K562 (cell line): ENCODE data around the gene COG2. TPM values are rescaled to one million over a fixed set of nuclear protein-coding genes. Genes with fewer than 3 reads are reported as not detected.

ENCODE experiments used
- ATAC-seq: fragments of 200-7000 bp; cut with Tn5 transposase; 3 replicates; pipeline ENCODE4 v1.9.1; 2020; ENCODE audit warnings: moderate library complexity
- BruUV-seq: library from RNA; stranded (reverse); fragments of 400-500 nt; replicated peaks from 2 replicates; lab custom pipeline; 2021; lab: Mats Ljungman, UMichigan
- CTCF ChIA-PET: fragments of 300-600 bp; formaldehyde crosslinking; extraction: SDS; loops from one replicate; lab custom pipeline; 2021; ENCODE audit warnings: low intra/inter-chr PET ratio; lab: Yijun Ruan, JAX
- POLR2A ChIA-PET: fragments of 300-600, 350-650 bp; sonication (Branson Sonifier 250); formaldehyde crosslinking; extraction: SDS; loops from one replicate; lab custom pipeline; 2021; ENCODE audit warnings: antibody characterized with exemption, inconsistent platforms; lab: Yijun Ruan, JAX
- DNase-seq, 4 experiments: peaks; one replicate each; pipeline versions ENCODE4 v3.0.0 to v3.0.0-alpha.2; 2011 to 2018; ENCODE audit warnings: low spot score in 3 of 4, mixed read lengths in 3 of 4; ENCODE audit errors: extremely low read depth in 1 of 4
- FAIRE-seq: peaks from 2 replicates; lab custom pipeline; 2011; peaks lifted over from hg19 to GRCh38; lab: Jason Lieb, UNC
- H2AFZ ChIP-seq: 2 replicates; pipeline ENCODE4 v1.6.0; 2011; ENCODE audit warnings: low read depth, low read length, control low read depth, inconsistent platforms
- H3K27ac ChIP-seq: fragments of 200-600 bp; 3 replicates; pipeline ENCODE4 v1.8.0; 2011; ENCODE audit warnings: low read depth, mild to moderate bottlenecking, control low read depth, inconsistent platforms, low read length, moderate library complexity, mixed read lengths; ENCODE audit errors: extremely low read depth
- H3K27me3 ChIP-seq, 2 experiments: fragments of 300-600 bp in 1 of 2; 2 replicates in 1 of 2; 3 replicates in 1 of 2; pipeline versions ENCODE4 v1.6.0 to v1.8.0; 2011; ENCODE audit warnings: inconsistent platforms in 2 of 2, low read length in 2 of 2, mild to moderate bottlenecking in 1 of 2, mixed read lengths in 1 of 2, moderate library complexity in 1 of 2; ENCODE audit not compliant: control insufficient read depth in 2 of 2, insufficient read depth in 2 of 2
- H3K36me3 ChIP-seq: fragments of 300-600 bp; 3 replicates; pipeline ENCODE4 v1.8.0; 2011; ENCODE audit warnings: mild to moderate bottlenecking, low read length, inconsistent platforms; ENCODE audit not compliant: control insufficient read depth, insufficient read depth
- H3K4me1 ChIP-seq, 2 experiments: fragments of 200-600 bp in 1 of 2; replicated peaks in 1 of 2; 2 replicates in 1 of 2; 3 replicates in 1 of 2; pipeline versions ENCODE4 v1.5.1 to v1.8.0; 2011; ENCODE audit warnings: inconsistent platforms in 2 of 2, low read length in 2 of 2, mild to moderate bottlenecking in 1 of 2, mixed read lengths in 1 of 2, moderate library complexity in 1 of 2; ENCODE audit not compliant: control insufficient read depth in 2 of 2, insufficient read depth in 2 of 2
- H3K4me2 ChIP-seq: 2 replicates; pipeline ENCODE4 v1.6.1; 2011; ENCODE audit warnings: low read length, control low read depth, inconsistent platforms, mixed read lengths; ENCODE audit not compliant: insufficient read depth
- H3K4me3 ChIP-seq: fragments of 200-600 bp; sonication (generic), shearing (Covaris generic); 2 replicates; pipeline ENCODE4 v1.5.1; 2016; ENCODE audit warnings: control low read depth, inconsistent platforms
- H3K79me2 ChIP-seq: fragments of 200-600 bp; 3 replicates; pipeline ENCODE4 v1.8.0; 2011; ENCODE audit warnings: low read length, inconsistent platforms; ENCODE audit not compliant: control insufficient read depth, insufficient read depth
- H3K9ac ChIP-seq, 2 experiments: 2 replicates each; pipeline versions ENCODE4 v1.6.0 to v1.6.1; 2011; ENCODE audit warnings: low read depth in 2 of 2, low read length in 2 of 2, control low read depth in 1 of 2, inconsistent platforms in 1 of 2, mild to moderate bottlenecking in 1 of 2, mixed read lengths in 1 of 2; ENCODE audit not compliant: insufficient read depth in 1 of 2
- H3K9me1 ChIP-seq: one replicate; pipeline ENCODE4 v1.6.0; 2011; ENCODE audit warnings: inconsistent platforms, mild to moderate bottlenecking, low read length, moderate library complexity; ENCODE audit not compliant: control insufficient read depth, insufficient read depth
- H3K9me3 ChIP-seq: replicated peaks from 2 replicates; pipeline ENCODE4 v1.5.1; 2011; ENCODE audit warnings: low read depth, low read length, inconsistent platforms; ENCODE audit not compliant: control insufficient read depth, insufficient read depth
- H4K20me1 ChIP-seq: replicated peaks from 2 replicates; pipeline ENCODE4 v1.6.1; 2011; ENCODE audit warnings: low read length, inconsistent platforms, mixed read lengths; ENCODE audit not compliant: control insufficient read depth, insufficient read depth
- BRCA1 ChIP-seq, 2 experiments: fragments of 450-650 bp in 1 of 2; sonication (generic) in 1 of 2; formaldehyde crosslinking in 1 of 2; IDR thresholded peaks; 2 replicates each; pipeline versions ENCODE4 v1.5.0 to v1.6.1; 2017 to 2020; ENCODE audit warnings: mild to moderate bottlenecking in 1 of 2, missing genetic modification reagents in 1 of 2
- CBFB ChIP-seq: sonication (generic); formaldehyde crosslinking; IDR thresholded peaks from 2 replicates; pipeline ENCODE4 v1.4.0; 2020; ENCODE audit warnings: mild to moderate bottlenecking, missing genetic modification reagents
- CSDE1 ChIP-seq, 2 experiments: fragments of 450-650 bp; IDR thresholded peaks; 2 replicates each; pipeline ENCODE4 v1.6.1; 2016; ENCODE audit warnings: mild to moderate bottlenecking in 1 of 2
- FOXJ2 ChIP-seq: fragments of 200-800 bp; sonication (Bioruptor generic); IDR thresholded peaks from 2 replicates; pipeline ENCODE4 v1.6.1; 2016; ENCODE audit warnings: missing genetic modification characterization, missing compliant biosample characterization
- NR3C1 ChIP-seq: sonication (generic); formaldehyde crosslinking; IDR thresholded peaks from 2 replicates; pipeline ENCODE4 v1.8.1; 2022; ENCODE audit warnings: missing genetic modification reagents
- NR4A1 ChIP-seq, 2 experiments: fragments of 250-450 bp in 1 of 2; fragments of 450-650 bp in 1 of 2; sonication (Bioruptor Pico) in 1 of 2; IDR thresholded peaks; 2 replicates each; pipeline versions ENCODE4 v1.4.0 to v1.6.1; 2016 to 2020; ENCODE audit warnings: mild to moderate bottlenecking in 2 of 2, missing compliant biosample characterization in 1 of 2, missing genetic modification characterization in 1 of 2, moderate library complexity in 1 of 2
- NUFIP1 ChIP-seq: fragments of 450-650 bp; IDR thresholded peaks from 2 replicates; pipeline ENCODE4 v1.6.1; 2018; ENCODE audit not compliant: partially characterized antibody
- PTRF ChIP-seq: fragments of 450-650 bp; IDR thresholded peaks from 2 replicates; pipeline ENCODE4 v1.6.1; 2016; ENCODE audit warnings: mild to moderate bottlenecking, missing genetic modification characterization, missing compliant biosample characterization
- PYGO2 ChIP-seq: fragments of 450-650 bp; IDR thresholded peaks from 2 replicates; pipeline ENCODE4 v1.6.1; 2016; ENCODE audit warnings: mild to moderate bottlenecking, missing genetic modification characterization, moderate library complexity, missing compliant biosample characterization
- RBBP5 ChIP-seq: fragments of 200-600 bp; sonication (generic); IDR thresholded peaks from 2 replicates; pipeline ENCODE4 v1.6.1; 2012; ENCODE audit warnings: borderline replicate concordance, mild to moderate bottlenecking, low read length, control low read depth, inconsistent platforms; ENCODE audit not compliant: insufficient read depth, poor library complexity, severe bottlenecking
- RFX1 ChIP-seq: fragments of 450-650 bp; IDR thresholded peaks from 2 replicates; pipeline ENCODE4 v1.6.1; 2016; ENCODE audit warnings: mild to moderate bottlenecking, moderate library complexity
- SIN3A ChIP-seq, 2 experiments: fragments of 150-350 bp in 1 of 2; IDR thresholded peaks; 2 replicates each; pipeline ENCODE4 v1.6.1; 2011 to 2016; ENCODE audit warnings: borderline replicate concordance in 2 of 2, low read depth in 2 of 2, low read length in 2 of 2, mild to moderate bottlenecking in 2 of 2, moderate library complexity in 2 of 2; ENCODE audit not compliant: control insufficient read depth in 1 of 2
- SREBF2 ChIP-seq: sonication (generic); formaldehyde crosslinking; IDR thresholded peaks from 2 replicates; pipeline ENCODE4 v1.4.0; 2020; ENCODE audit warnings: mild to moderate bottlenecking, missing genetic modification reagents
- TAF1 ChIP-seq: IDR thresholded peaks from 2 replicates; pipeline ENCODE4 v1.6.1; 2011; ENCODE audit warnings: mild to moderate bottlenecking, low read length, moderate library complexity; ENCODE audit not compliant: insufficient read depth, control insufficient read depth, severe bottlenecking; ENCODE audit errors: extremely low read depth
- ZNF76 ChIP-seq: fragments of 250-450 bp; sonication (Bioruptor Pico); IDR thresholded peaks from 2 replicates; pipeline ENCODE4 v1.4.0; 2020; ENCODE audit warnings: mild to moderate bottlenecking, moderate library complexity, borderline replicate concordance
- WGBS: fragments of 100-300 bp; shearing (Covaris generic); methylation state at CpG from one replicate; pipeline ENCODE4 v1.1.6; 2016; ENCODE audit warnings: low coverage, mixed read lengths; ENCODE audit not compliant: insufficient coverage; ENCODE audit errors: missing lambda C conversion rate; 5-methylcytosine and 5-hydroxymethylcytosine counted together
- in situ Hi-C: fragments of 300-500 bp; cut with MboI; formaldehyde crosslinking; loops from 4 replicates; pipeline ENCODE4 v1.15.0; 2018; ENCODE audit warnings: inconsistent platforms, mixed read lengths
- intact Hi-C: fragments of 100-400 bp; cut with micrococcal nuclease; formaldehyde crosslinking; loops from 2 replicates; pipeline ENCODE4 v1.14.2; 2022
- polyA plus RNA-seq, 8 experiments: library from polyadenylated mRNA; depleted of rRNA in 4 of 8; stranded (reverse) in 5 of 8; unstranded in 3 of 8; fragments of >200 nt; fragmentation: Nextera tagmentation in 2 of 8; fragmentation: Illumina TruSeq in 1 of 8; extraction: Ambion mirVana in 2 of 8; extraction: Trizol in 1 of 8; gene quantifications; 2 replicates each; pipeline versions ENCODE4 v1.2.1 to v1.2.3, GENCODE V29; 2011 to 2014; ENCODE audit warnings: inconsistent platforms in 1 of 8, missing spikeins in 1 of 8
- total RNA-seq, 7 experiments: library from RNA; depleted of rRNA in 6 of 7; stranded (reverse); fragments of >200 nt in 6 of 7; fragmentation: Illumina TruSeq in 2 of 7; extraction: Trizol in 2 of 7; gene quantifications; 2 replicates each; pipeline versions ENCODE4 v1.2.1 to v1.2.3, GENCODE V29; 2011 to 2021; ENCODE audit warnings: low replicate concordance in 1 of 7

The COG2 gene
- total and polyA plus RNA-seq, 9 of the 15 experiments (the other 6 are each of a cell fraction or from before 2014, with no cell fraction given), result 22.0 to 51.7 (median 33.3) TPM

GRCh38 chr1:230713547-230713914 is 71.2 kb downstream of the COG2 start:
- DNase-seq (no peak), FAIRE-seq (no peak), ATAC-seq (no peak)
- H3K79me2 ChIP-seq, result no peaks in the 10 kb centered on the region
- peaks cover 4% of the 10 kb centered on the region; the same call in 1 of the 2 replicates for H4K20me1 ChIP-seq
- ChIA-PET POLR2A (no interaction called here), CTCF (no interaction called here)
- peaks cover 37 to 61% of the 10 kb centered on the region in 2 experiments for H3K27me3 ChIP-seq
- H3K9me3 ChIP-seq, result no peaks in the 10 kb centered on the region
- TF ChIP-seq CBFB (CRISPR knock-in tag) (no peak), CSDE1 (IDR thresholded peaks at IDR 0.05) (no peak)
- intact Hi-C loops (no loop called here), in situ Hi-C loops (no loop called here)
- H3K4me1 ChIP-seq, result peaks cover 0 to 8% of the 10 kb centered on the region in 2 experiments; a peak in 2 of 5 replicates
- H3K9me1 ChIP-seq, result no peaks in the 10 kb centered on the region
- H3K36me3 ChIP-seq, result no peaks in the 10 kb centered on the region
- no peak overlapping the region for H3K4me3 ChIP-seq
- WGBS, result 2% methylated on average over 8 of the region's 8 CpGs
- no peak overlapping the region for H2AFZ ChIP-seq
- H3K9ac ChIP-seq, result no peak overlapping the region
- no peak overlapping the region for H3K27ac ChIP-seq
- no peak overlapping the region for H3K4me2 ChIP-seq
- no TSS peak for BruUV-seq

- no peaks in the 10 kb centered on the region for H3K9me3 ChIP-seq
- H3K27ac ChIP-seq, result no peak within 1 kb of the TSS
- FAIRE-seq, result no peak
- DNase-seq, result no peak
- in situ Hi-C loops, result no loop called here
- no peak within 1 kb of the TSS for H3K9ac ChIP-seq
- intact Hi-C loops, result no loop called here
- H4K20me1 ChIP-seq, result peaks cover 4% of the 10 kb centered on the region; the same call in 1 of the 2 replicates
- WGBS, result under 1% methylated on average over 21 of the region's 24 CpGs
- CTCF ChIA-PET, result no interaction called here
- H3K36me3 ChIP-seq, result no peaks in the 10 kb centered on the region
- peaks cover 0 to 4% of the 10 kb centered on the region in 2 experiments; a peak in 2 of 5 replicates for H3K4me1 ChIP-seq
- H2AFZ ChIP-seq, result no peak within 1 kb of the TSS
- peaks cover 37 to 56% of the 10 kb centered on the region in 2 experiments for H3K27me3 ChIP-seq
- BruUV-seq, result no TSS peak
- H3K9me1 ChIP-seq, result no peaks in the 10 kb centered on the region
- no peak within 1 kb of the TSS for H3K4me2 ChIP-seq
- POLR2A ChIA-PET, result no interaction called here
- H3K79me2 ChIP-seq, result no peaks in the 10 kb centered on the region
- H3K4me3 ChIP-seq, result no peak within 1 kb of the TSS
- peak; percentile 19; the same call in 1 of the 3 replicates for ATAC-seq
- TF ChIP-seq NR4A1 (CRISPR knock-in tag; IDR thresholded peaks at IDR 0.05) (no peak), NR4A1 (tag; IDR thresholded peaks at IDR 0.05) (no peak), FOXJ2 (no peak), RBBP5 (no peak), PTRF (tag) (no peak), ZNF76 (no peak), SIN3A (IDR thresholded peaks at IDR 0.05; ENCODE audit: borderline replicate concordance in 2 of 2, control insufficient read depth in 1 of 2, low read depth in 2 of 2, low read length in 2 of 2) (no peak), NUFIP1 (no peak), TAF1 (no peak), NR3C1 (CRISPR knock-in tag) (no peak), BRCA1 (IDR thresholded peaks at IDR 0.05) (no peak), BRCA1 (CRISPR knock-in tag; IDR thresholded peaks at IDR 0.05) (no peak), SREBF2 (CRISPR knock-in tag) (no peak), RFX1 (no peak), PYGO2 (no peak)
Measured at GRCh38 chr1:230713915-230714764, 71.9 kb downstream of the COG2 start, which contains the start of gene AGT. Gene AGT, minus strand, starts transcription at chr1:230714122. Its CDS starts 3,299 bp downstream, at chr1:230710823.
